ENCODE results near the gene HS3ST4.
"Not testable (repeated sequence)": the region's sequence is repeated elsewhere in the genome, so short reads cannot be mapped to it uniquely, and the experiment has no call there.

Gene HS3ST4

GRCh38 chr16:26070302-26071100, 378.7 kb downstream of the HS3ST4 start:
- Histone ChIP-seq H3K4me3 (ENCODE audit: low read depth in 1 of 2, low read length in 2 of 2) (no peak overlapping the region), H3K36me3 (ENCODE audit: control insufficient read depth in 1 of 2, insufficient read depth in 2 of 2, low read length in 2 of 2) (no peaks in the 10 kb centered on the region), H3K27me3 (ENCODE audit: control insufficient read depth in 1 of 2, insufficient read depth in 2 of 2, low read length in 2 of 2) (no peaks in the 10 kb centered on the region), H3K4me1 (ENCODE audit: control insufficient read depth in 1 of 2, insufficient read depth in 2 of 2, low read length in 2 of 2) (no peaks in the 10 kb centered on the region), H3K9ac (ENCODE audit: low read depth in 1 of 2, low read length in 2 of 2) (no peak overlapping the region), H3K27ac (ENCODE audit: low read depth, low read length) (no peak overlapping the region), H3K9me3 (ENCODE audit: control insufficient read depth in 1 of 2, low read length in 2 of 2) (no peaks in the 10 kb centered on the region)

GRCh38 chr16:26071101-26071866, 379.5 kb downstream of the HS3ST4 start:
- H3K4me1 ChIP-seq (ENCODE audit: control insufficient read depth in 1 of 2, insufficient read depth in 2 of 2, low read length in 2 of 2), result no peaks in the 10 kb centered on the region
- H3K9ac ChIP-seq (ENCODE audit: low read depth in 1 of 2, low read length in 2 of 2), result no peak overlapping the region
- H3K27me3 ChIP-seq (ENCODE audit: control insufficient read depth in 1 of 2, insufficient read depth in 2 of 2, low read length in 2 of 2), result no peaks in the 10 kb centered on the region
- no peak overlapping the region for H3K27ac ChIP-seq (ENCODE audit: low read depth, low read length)
- H3K4me3 ChIP-seq (ENCODE audit: low read depth in 1 of 2, low read length in 2 of 2), result no peak overlapping the region
- no peaks in the 10 kb centered on the region for H3K36me3 ChIP-seq (ENCODE audit: control insufficient read depth in 1 of 2, insufficient read depth in 2 of 2, low read length in 2 of 2)
- H3K9me3 ChIP-seq (ENCODE audit: control insufficient read depth in 1 of 2, low read length in 2 of 2), result no peaks in the 10 kb centered on the region

- Histone ChIP-seq H3K9me3 (ENCODE audit: control insufficient read depth in 1 of 2, low read length in 2 of 2) (peaks cover 7 to 9% of the 10 kb centered on the region in 2 donors), H3K36me3 (ENCODE audit: control insufficient read depth in 1 of 2, insufficient read depth in 2 of 2, low read length in 2 of 2) (no peaks in the 10 kb centered on the region), H3K27ac (ENCODE audit: low read depth, low read length) (no peak overlapping the region), H3K4me3 (ENCODE audit: low read depth in 1 of 2, low read length in 2 of 2) (no peak overlapping the region), H3K9ac (ENCODE audit: low read depth in 1 of 2, low read length in 2 of 2) (no peak overlapping the region), H3K27me3 (ENCODE audit: control insufficient read depth in 1 of 2, insufficient read depth in 2 of 2, low read length in 2 of 2) (no peaks in the 10 kb centered on the region), H3K4me1 (ENCODE audit: control insufficient read depth in 1 of 2, insufficient read depth in 2 of 2, low read length in 2 of 2) (no peaks in the 10 kb centered on the region)
These were observed 387.1 kb downstream of the HS3ST4 start for GRCh38 chr16:26078716-26079355.

GRCh38 chr16:26087091-26087490, 395.3 kb downstream of the HS3ST4 start:
- no peak overlapping the region for H3K4me3 ChIP-seq (ENCODE audit: low read depth in 1 of 2, low read length in 2 of 2)
- no peak overlapping the region for H3K9ac ChIP-seq (ENCODE audit: low read depth in 1 of 2, low read length in 2 of 2)
- H3K9me3 ChIP-seq (ENCODE audit: control insufficient read depth in 1 of 2, low read length in 2 of 2), result peaks cover 0 to 10% of the 10 kb centered on the region in 2 donors
- H3K4me1 ChIP-seq (ENCODE audit: control insufficient read depth in 1 of 2, insufficient read depth in 2 of 2, low read length in 2 of 2), result no peaks in the 10 kb centered on the region
- H3K27ac ChIP-seq (ENCODE audit: low read depth, low read length), result no peak overlapping the region
- no peaks in the 10 kb centered on the region for H3K27me3 ChIP-seq (ENCODE audit: control insufficient read depth in 1 of 2, insufficient read depth in 2 of 2, low read length in 2 of 2)
- no peaks in the 10 kb centered on the region for H3K36me3 ChIP-seq (ENCODE audit: control insufficient read depth in 1 of 2, insufficient read depth in 2 of 2, low read length in 2 of 2)

GRCh38 chr16:26091511-26091910, 399.8 kb downstream of the HS3ST4 start:
- Histone ChIP-seq H3K27me3 (ENCODE audit: control insufficient read depth in 1 of 2, insufficient read depth in 2 of 2, low read length in 2 of 2) (no peaks in the 10 kb centered on the region), H3K4me1 (ENCODE audit: control insufficient read depth in 1 of 2, insufficient read depth in 2 of 2, low read length in 2 of 2) (no peaks in the 10 kb centered on the region), H3K36me3 (ENCODE audit: control insufficient read depth in 1 of 2, insufficient read depth in 2 of 2, low read length in 2 of 2) (no peaks in the 10 kb centered on the region)

GRCh38 chr16:26098206-26098605, 406.4 kb downstream of the HS3ST4 start:
- H3K4me3 ChIP-seq (ENCODE audit: low read depth in 1 of 2, low read length in 2 of 2); H3K27ac ChIP-seq (ENCODE audit: low read depth, low read length); H3K4me1 ChIP-seq (ENCODE audit: control insufficient read depth in 1 of 2, insufficient read depth in 2 of 2, low read length in 2 of 2); H3K36me3 ChIP-seq (ENCODE audit: control insufficient read depth in 1 of 2, insufficient read depth in 2 of 2, low read length in 2 of 2); H3K9ac ChIP-seq (ENCODE audit: low read depth in 1 of 2, low read length in 2 of 2); H3K9me3 ChIP-seq (ENCODE audit: control insufficient read depth in 1 of 2, low read length in 2 of 2); H3K27me3 ChIP-seq (ENCODE audit: control insufficient read depth in 1 of 2, insufficient read depth in 2 of 2, low read length in 2 of 2): not testable (repeated sequence)

More at GRCh38 chr16:26091511-26091910, 399.8 kb downstream of the HS3ST4 start:
- H3K9me3 ChIP-seq (ENCODE audit: control insufficient read depth in 1 of 2, low read length in 2 of 2), result peaks cover 0 to 14% of the 10 kb centered on the region in 2 donors
- no peak overlapping the region for H3K4me3 ChIP-seq (ENCODE audit: low read depth in 1 of 2, low read length in 2 of 2)
- no peak overlapping the region for H3K9ac ChIP-seq (ENCODE audit: low read depth in 1 of 2, low read length in 2 of 2)
- H3K27ac ChIP-seq (ENCODE audit: low read depth, low read length), result no peak overlapping the region

GRCh38 chr16:26102369-26102768, 410.6 kb downstream of the HS3ST4 start:
- Histone ChIP-seq H3K27me3 (ENCODE audit: control insufficient read depth in 1 of 2, insufficient read depth in 2 of 2, low read length in 2 of 2) (no peaks in the 10 kb centered on the region), H3K4me3 (ENCODE audit: low read depth in 1 of 2, low read length in 2 of 2) (no peak overlapping the region), H3K9ac (ENCODE audit: low read depth in 1 of 2, low read length in 2 of 2) (no peak overlapping the region), H3K36me3 (ENCODE audit: control insufficient read depth in 1 of 2, insufficient read depth in 2 of 2, low read length in 2 of 2) (no peaks in the 10 kb centered on the region), H3K4me1 (ENCODE audit: control insufficient read depth in 1 of 2, insufficient read depth in 2 of 2, low read length in 2 of 2) (no peaks in the 10 kb centered on the region), H3K27ac (ENCODE audit: low read depth, low read length) (no peak overlapping the region), H3K9me3 (ENCODE audit: control insufficient read depth in 1 of 2, low read length in 2 of 2) (peaks cover 0 to 7% of the 10 kb centered on the region in 2 donors)

- Histone ChIP-seq H3K27me3 (ENCODE audit: control insufficient read depth in 1 of 2, insufficient read depth in 2 of 2, low read length in 2 of 2) (no peaks in the 10 kb centered on the region), H3K9me3 (ENCODE audit: control insufficient read depth in 1 of 2, low read length in 2 of 2) (peaks cover 0 to 3% of the 10 kb centered on the region in 2 donors), H3K4me3 (ENCODE audit: low read depth in 1 of 2, low read length in 2 of 2) (no peak overlapping the region), H3K27ac (ENCODE audit: low read depth, low read length) (no peak overlapping the region), H3K4me1 (ENCODE audit: control insufficient read depth in 1 of 2, insufficient read depth in 2 of 2, low read length in 2 of 2) (no peaks in the 10 kb centered on the region), H3K9ac (ENCODE audit: low read depth in 1 of 2, low read length in 2 of 2) (no peak overlapping the region), H3K36me3 (ENCODE audit: control insufficient read depth in 1 of 2, insufficient read depth in 2 of 2, low read length in 2 of 2) (no peaks in the 10 kb centered on the region)
These were observed 417.2 kb downstream of the HS3ST4 start for GRCh38 chr16:26108836-26109505.

GRCh38 chr16:26111900-26112299, 420.1 kb downstream of the HS3ST4 start:
- H3K4me3 ChIP-seq (ENCODE audit: low read depth in 1 of 2, low read length in 2 of 2), result no peak overlapping the region
- H3K27ac ChIP-seq (ENCODE audit: low read depth, low read length), result no peak overlapping the region
- no peaks in the 10 kb centered on the region for H3K36me3 ChIP-seq (ENCODE audit: control insufficient read depth in 1 of 2, insufficient read depth in 2 of 2, low read length in 2 of 2)
- no peak overlapping the region for H3K9ac ChIP-seq (ENCODE audit: low read depth in 1 of 2, low read length in 2 of 2)
- no peaks in the 10 kb centered on the region for H3K27me3 ChIP-seq (ENCODE audit: control insufficient read depth in 1 of 2, insufficient read depth in 2 of 2, low read length in 2 of 2)
- H3K9me3 ChIP-seq (ENCODE audit: control insufficient read depth in 1 of 2, low read length in 2 of 2), result peaks cover 0 to 3% of the 10 kb centered on the region in 2 donors
- no peaks in the 10 kb centered on the region for H3K4me1 ChIP-seq (ENCODE audit: control insufficient read depth in 1 of 2, insufficient read depth in 2 of 2, low read length in 2 of 2)
